ENCODE data around the gene ILDR1.

ILDR1 gene

GRCh38 chr3:121963608-121964007 lies 58.4 kb downstream of the ILDR1 start:
- DNase-seq = no peak
- no peaks in the 10 kb centered on the region for H4K20me1 ChIP-seq (ENCODE audit: insufficient read depth, low read length)
- H3K27ac ChIP-seq (ENCODE audit: low read length) = no peak overlapping the region
- no peaks in the 10 kb centered on the region for H3K4me1 ChIP-seq (ENCODE audit: insufficient read depth, low read length)
- H3K4me3 ChIP-seq (ENCODE audit: low read depth in 1 of 2, low read length in 2 of 2) = no peak overlapping the region
- no peaks in the 10 kb centered on the region for H3K9me3 ChIP-seq (ENCODE audit: insufficient read depth, low read length, severe bottlenecking)
- no peaks in the 10 kb centered on the region for H3K79me2 ChIP-seq (ENCODE audit: insufficient read depth, low read length)
- H2AFZ ChIP-seq (ENCODE audit: low read depth, low read length) = no peak overlapping the region
- no peak overlapping the region for H3K4me2 ChIP-seq (ENCODE audit: insufficient read depth, low read length)
- no peak for ATAC-seq (ENCODE audit: insufficient read depth, low read depth)
- no peaks in the 10 kb centered on the region for H3K36me3 ChIP-seq (ENCODE audit: insufficient read depth, low read length)
- TF ChIP-seq CTCF (IDR thresholded peaks at IDR 0.05; ENCODE audit: borderline replicate concordance, extremely low read depth, low read length, poor library complexity, severe bottlenecking) (no peak), EZH2 (IDR thresholded peaks at IDR 0.05; ENCODE audit: borderline replicate concordance, low read depth, low read length, severe bottlenecking) (no peak)
- H3K27me3 ChIP-seq (ENCODE audit: insufficient read depth, low read length, poor library complexity) = no peaks in the 10 kb centered on the region
- H3K9ac ChIP-seq (ENCODE audit: low read depth, low read length) = no peak overlapping the region

GRCh38 chr3:121962443-121962842 lies 59.6 kb downstream of the ILDR1 start:
- no peak for ATAC-seq (ENCODE audit: insufficient read depth, low read depth)
- Histone ChIP-seq H3K4me2 (ENCODE audit: insufficient read depth, low read length) (no peak overlapping the region), H3K4me3 (ENCODE audit: low read depth in 1 of 2, low read length in 2 of 2) (no peak overlapping the region), H2AFZ (ENCODE audit: low read depth, low read length) (no peak overlapping the region), H3K27me3 (ENCODE audit: insufficient read depth, low read length, poor library complexity) (no peaks in the 10 kb centered on the region), H3K4me1 (ENCODE audit: insufficient read depth, low read length) (no peaks in the 10 kb centered on the region), H3K27ac (ENCODE audit: low read length) (no peak overlapping the region), H3K9me3 (ENCODE audit: insufficient read depth, low read length, severe bottlenecking) (no peaks in the 10 kb centered on the region), H3K9ac (ENCODE audit: low read depth, low read length) (no peak overlapping the region), H3K79me2 (ENCODE audit: insufficient read depth, low read length) (no peaks in the 10 kb centered on the region), H3K36me3 (ENCODE audit: insufficient read depth, low read length) (no peaks in the 10 kb centered on the region), H4K20me1 (ENCODE audit: insufficient read depth, low read length) (no peaks in the 10 kb centered on the region)
- DNase-seq = no peak
- TF ChIP-seq CTCF (IDR thresholded peaks at IDR 0.05; ENCODE audit: borderline replicate concordance, extremely low read depth, low read length, poor library complexity, severe bottlenecking) = no peak
- no peak for TF ChIP-seq EZH2 (IDR thresholded peaks at IDR 0.05; ENCODE audit: borderline replicate concordance, low read depth, low read length, severe bottlenecking)

- H3K9me3 ChIP-seq (ENCODE audit: insufficient read depth, low read length, severe bottlenecking) = no peaks in the 10 kb centered on the region
Observed at GRCh38 chr3:121961283-121961682, 60.8 kb downstream of the ILDR1 start.

More at GRCh38 chr3:121961283-121961682, 60.8 kb downstream of the ILDR1 start:
- Histone ChIP-seq H3K36me3 (ENCODE audit: insufficient read depth, low read length) (no peaks in the 10 kb centered on the region), H3K4me3 (ENCODE audit: low read depth in 1 of 2, low read length in 2 of 2) (no peak overlapping the region), H3K4me1 (ENCODE audit: insufficient read depth, low read length) (no peaks in the 10 kb centered on the region), H3K27me3 (ENCODE audit: insufficient read depth, low read length, poor library complexity) (no peaks in the 10 kb centered on the region), H3K4me2 (ENCODE audit: insufficient read depth, low read length) (no peak overlapping the region), H3K79me2 (ENCODE audit: insufficient read depth, low read length) (no peaks in the 10 kb centered on the region), H2AFZ (ENCODE audit: low read depth, low read length) (no peak overlapping the region), H4K20me1 (ENCODE audit: insufficient read depth, low read length) (no peaks in the 10 kb centered on the region), H3K9ac (ENCODE audit: low read depth, low read length) (no peak overlapping the region), H3K27ac (ENCODE audit: low read length) (no peak overlapping the region)
- ATAC-seq (ENCODE audit: insufficient read depth, low read depth) = no peak
- TF ChIP-seq EZH2 (IDR thresholded peaks at IDR 0.05; ENCODE audit: borderline replicate concordance, low read depth, low read length, severe bottlenecking) (no peak), CTCF (IDR thresholded peaks at IDR 0.05; ENCODE audit: borderline replicate concordance, extremely low read depth, low read length, poor library complexity, severe bottlenecking) (no peak)
- DNase-seq = no peak
